Globus pallidus (tissue), 1 donor: ENCODE results near the gene SLC25A47.
"Not testable (repeated sequence)": the region's sequence is repeated elsewhere in the genome, so short reads cannot be mapped to it uniquely, and the experiment has no call there.

Experiments
- DNase-seq: peaks from one replicate; pipeline ENCODE4 v3.0.0-alpha.2; 2015; ENCODE audit warnings: low spot score

The SLC25A47 gene

DNA sequence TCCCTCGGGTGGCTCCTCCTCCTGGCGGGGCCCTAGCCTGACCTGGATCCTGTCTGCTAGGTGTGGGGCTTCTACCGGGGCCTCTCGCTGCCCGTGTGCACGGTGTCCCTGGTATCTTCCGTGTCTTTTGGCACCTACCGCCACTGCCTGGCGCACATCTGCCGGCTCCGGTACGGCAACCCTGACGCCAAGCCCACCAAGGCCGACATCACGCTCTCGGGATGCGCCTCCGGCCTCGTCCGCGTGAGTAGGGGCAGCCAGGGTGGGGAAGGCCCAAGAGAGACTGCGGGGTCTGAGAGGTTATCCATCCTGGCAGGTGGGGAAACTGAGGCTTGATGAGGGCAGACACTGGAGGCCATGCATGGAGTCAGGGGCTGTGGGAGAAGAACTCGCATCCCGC is 4.0 kb downstream of the SLC25A47 start:
- DNase-seq, result no peak

- DNase-seq, result no peak
Observed at GRCh38 chr14:100328495-100329163, 5.5 kb downstream of the SLC25A47 start.

DNA sequence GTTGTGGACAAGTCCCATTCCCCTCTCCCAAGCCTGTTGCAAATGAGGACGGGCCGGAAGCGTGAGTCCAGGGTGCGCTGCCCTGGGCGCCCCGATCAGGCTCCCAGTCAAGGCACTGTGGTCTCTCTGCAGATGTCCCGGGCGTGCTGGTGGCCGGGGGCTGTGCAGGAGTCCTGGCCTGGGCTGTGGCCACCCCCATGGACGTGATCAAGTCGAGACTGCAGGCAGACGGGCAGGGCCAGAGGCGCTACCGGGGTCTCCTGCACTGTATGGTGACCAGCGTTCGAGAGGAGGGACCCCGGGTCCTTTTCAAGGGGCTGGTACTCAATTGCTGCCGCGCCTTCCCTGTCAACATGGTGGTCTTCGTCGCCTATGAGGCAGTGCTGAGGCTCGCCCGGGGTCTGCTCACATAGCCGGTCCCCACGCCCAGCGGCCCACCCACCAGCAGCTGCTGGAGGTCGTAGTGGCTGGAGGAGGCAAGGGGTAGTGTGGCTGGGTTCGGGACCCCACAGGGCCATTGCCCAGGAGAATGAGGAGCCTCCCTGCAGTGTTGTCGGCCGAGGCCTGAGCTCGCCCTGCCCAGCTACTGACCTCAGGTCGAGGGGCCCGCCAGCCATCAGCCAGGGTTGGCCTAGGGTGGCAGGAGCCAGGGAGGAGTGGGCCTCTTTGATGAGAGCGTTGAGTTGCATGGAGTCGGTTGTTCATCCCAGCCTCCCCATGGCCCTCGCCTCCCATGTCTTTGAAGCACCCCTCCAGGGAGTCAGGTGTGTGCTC is 6.3 kb downstream of the SLC25A47 start:
- DNase-seq, result no peak

GRCh38 chr14:100330007-100330344 is 6.8 kb downstream of the SLC25A47 start:
- no peak for DNase-seq

- no peak for DNase-seq
Observed at GRCh38 chr14:100330388-100330931, 7.3 kb downstream of the SLC25A47 start.

GRCh38 chr14:100332071-100332639 is 9.0 kb downstream of the SLC25A47 start:
- DNase-seq, result no peak

GRCh38 chr14:100332797-100333196 is 9.7 kb downstream of the SLC25A47 start:
- no peak for DNase-seq

GRCh38 chr14:100333311-100333710 is 10.2 kb downstream of the SLC25A47 start:
- DNase-seq, result no peak

- no peak for DNase-seq
Observed at GRCh38 chr14:100333827-100334226, 10.7 kb downstream of the SLC25A47 start.

- DNase-seq, result no peak
Observed at GRCh38 chr14:100334904-100335303, 11.8 kb downstream of the SLC25A47 start.

DNA sequence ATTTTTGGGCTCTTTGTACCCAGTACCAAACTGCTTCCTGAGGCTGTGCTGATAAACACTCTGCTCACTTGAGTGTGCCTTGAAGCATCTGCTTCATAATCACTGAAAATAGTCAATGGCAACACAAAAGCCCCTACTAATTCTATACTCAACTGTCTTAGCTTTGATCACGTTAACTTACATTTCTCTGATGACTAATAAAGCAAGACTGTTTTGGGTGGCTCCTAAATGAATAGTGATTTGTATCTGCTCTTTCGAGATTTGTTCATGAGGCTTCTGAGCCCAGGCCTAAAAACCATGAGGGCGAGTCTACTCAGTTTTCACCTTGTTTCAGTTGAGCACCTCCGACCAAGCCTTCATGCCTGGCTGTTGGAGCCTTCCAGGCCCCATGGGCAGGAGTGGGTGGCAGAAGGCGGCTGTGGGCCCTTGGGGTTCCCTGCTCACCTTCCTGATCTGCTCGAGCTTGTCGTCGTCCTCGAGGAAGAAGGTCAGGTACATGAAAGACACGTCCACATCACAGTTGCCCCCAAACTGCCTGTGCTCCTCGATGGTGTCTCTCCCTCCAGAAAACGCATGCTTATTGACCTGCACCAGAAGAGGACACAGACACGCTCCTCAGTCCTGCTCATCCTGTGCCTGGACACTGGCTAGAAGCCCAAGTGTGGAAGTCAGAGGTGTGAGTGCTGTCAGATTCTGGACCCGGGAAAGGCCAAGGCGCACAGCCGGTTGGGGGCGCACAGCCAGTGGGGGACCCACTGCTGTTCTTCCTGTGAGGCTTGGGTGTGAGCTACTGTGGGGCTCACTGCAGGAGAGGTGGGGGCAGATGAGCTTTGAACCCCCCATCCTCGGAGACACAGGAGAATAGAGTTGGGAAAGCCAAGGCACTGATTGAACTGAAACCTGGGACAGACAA is 13.7 kb downstream of the SLC25A47 start:
- no peak for DNase-seq

- no peak for DNase-seq
Observed at GRCh38 chr14:100339766-100340422, 16.8 kb downstream of the SLC25A47 start.

- no peak for DNase-seq
Observed at GRCh38 chr14:100340423-100340813, 17.3 kb downstream of the SLC25A47 start.

GRCh38 chr14:100341301-100342031 is 18.3 kb downstream of the SLC25A47 start:
- DNase-seq, result peak; percentile 66

DNA sequence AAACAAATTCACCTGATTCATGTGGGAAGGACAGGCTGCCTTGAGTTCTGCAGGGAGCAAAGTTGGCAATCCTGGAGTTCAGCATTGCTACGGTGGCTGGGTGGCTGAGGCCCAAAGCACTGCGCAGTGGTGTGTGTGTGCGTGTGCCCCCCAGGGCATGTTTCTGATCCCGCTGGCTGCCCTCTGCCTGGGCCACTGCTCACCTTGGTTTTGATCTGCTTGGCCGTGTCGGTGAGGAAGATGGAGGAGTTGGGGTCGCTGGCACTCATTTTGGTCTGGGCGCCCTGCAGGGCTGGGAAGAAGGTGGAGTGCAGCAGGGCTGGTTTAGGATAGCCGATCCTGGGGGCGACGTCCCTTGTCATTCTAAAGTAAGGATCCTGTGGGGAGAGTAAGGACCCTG is 19.1 kb downstream of the SLC25A47 start:
- DNase-seq, result no peak

GRCh38 chr14:100342826-100343225 is 19.7 kb downstream of the SLC25A47 start:
- not testable (repeated sequence) for DNase-seq

GRCh38 chr14:100344657-100345056 is 21.5 kb downstream of the SLC25A47 start:
- not testable (repeated sequence) for DNase-seq

- no peak for DNase-seq
Observed at GRCh38 chr14:100345711-100346110, 22.6 kb downstream of the SLC25A47 start.

GRCh38 chr14:100346306-100347091 is 23.4 kb downstream of the SLC25A47 start:
- no peak for DNase-seq

DNA sequence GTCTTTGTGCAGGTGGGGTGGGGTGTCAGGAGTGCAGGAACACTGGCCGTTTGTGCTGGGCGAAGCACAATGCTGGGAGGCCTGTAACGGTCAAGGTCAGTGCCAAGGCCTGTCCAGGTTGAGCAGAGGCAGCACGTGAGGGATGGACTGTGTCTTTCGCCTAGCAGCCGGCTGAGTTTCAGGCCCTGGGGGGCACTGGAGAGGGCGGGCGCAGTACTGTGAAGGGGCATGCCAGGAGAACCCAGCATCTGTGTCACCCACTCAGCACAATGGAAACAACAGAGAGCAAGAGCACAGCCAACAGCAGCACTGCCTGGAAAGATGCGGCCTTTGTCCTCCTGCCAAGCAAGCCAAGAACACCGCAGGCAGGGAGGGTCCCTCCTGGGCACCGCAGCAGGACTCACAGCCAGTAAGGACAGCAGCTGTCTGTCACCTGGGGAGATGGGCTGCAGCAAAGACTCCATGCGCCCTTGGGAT is 25.2 kb downstream of the SLC25A47 start:
- DNase-seq, result no peak
